ENCODE measurements around the gene ZNF516. TPM values are rescaled to one million over a fixed set of nuclear protein-coding genes. Genes with fewer than 3 reads are reported as not detected.

Gene ZNF516
- total and polyA plus RNA-seq, 2 experiments from 2014 or later, result 17.0 to 78.6 TPM

DNA sequence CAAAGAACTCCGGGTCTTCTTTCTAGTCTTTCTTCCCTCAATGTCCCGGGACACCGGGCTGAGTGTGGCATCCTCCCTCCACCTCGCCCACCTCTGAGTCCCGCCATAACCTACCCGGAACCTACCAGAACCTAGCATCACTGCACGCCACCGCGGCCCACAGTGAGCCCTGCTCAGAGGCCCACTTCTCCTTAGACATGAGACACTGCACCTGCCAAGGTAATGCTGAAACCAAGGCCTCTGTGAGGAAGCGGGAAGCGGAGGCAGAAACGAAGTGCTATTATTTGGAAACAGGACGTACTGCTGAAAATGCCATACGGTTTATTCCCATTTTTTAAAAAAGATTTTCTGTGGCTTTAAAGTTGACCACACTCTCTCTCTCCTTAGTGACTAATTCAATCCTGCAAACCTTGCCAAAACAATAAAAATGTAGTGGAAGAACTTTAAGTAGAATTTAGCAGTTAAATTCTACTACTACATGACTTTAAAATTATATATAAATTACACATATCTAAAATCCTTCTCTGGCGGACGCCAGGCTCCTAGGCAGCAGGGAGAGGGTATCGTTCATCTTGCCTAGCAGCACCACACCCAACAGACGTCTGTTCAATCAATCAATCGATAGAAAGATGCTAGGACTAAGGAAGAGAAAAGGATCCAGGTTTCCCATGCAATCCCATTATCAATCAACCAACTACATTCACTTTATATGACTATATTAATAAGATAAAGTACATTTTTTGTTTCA lies 82.0 kb downstream of the ZNF516 start:
- H3K27ac ChIP-seq, result no peak overlapping the region
- no peaks in the 10 kb centered on the region for H3K9me3 ChIP-seq (ENCODE audit: low read depth)
- H3K4me1 ChIP-seq (ENCODE audit: low read depth), result peaks cover 31% of the 10 kb centered on the region
- H3K4me3 ChIP-seq, result no peak overlapping the region
- peak in 1 of 2 donors; percentile 21 for DNase-seq (ENCODE audit: low read depth in 1 of 2, low spot score in 1 of 2)
- H3K36me3 ChIP-seq, result no peaks in the 10 kb centered on the region
- H3K27me3 ChIP-seq, result no peaks in the 10 kb centered on the region
- TF ChIP-seq, protein P1, sequence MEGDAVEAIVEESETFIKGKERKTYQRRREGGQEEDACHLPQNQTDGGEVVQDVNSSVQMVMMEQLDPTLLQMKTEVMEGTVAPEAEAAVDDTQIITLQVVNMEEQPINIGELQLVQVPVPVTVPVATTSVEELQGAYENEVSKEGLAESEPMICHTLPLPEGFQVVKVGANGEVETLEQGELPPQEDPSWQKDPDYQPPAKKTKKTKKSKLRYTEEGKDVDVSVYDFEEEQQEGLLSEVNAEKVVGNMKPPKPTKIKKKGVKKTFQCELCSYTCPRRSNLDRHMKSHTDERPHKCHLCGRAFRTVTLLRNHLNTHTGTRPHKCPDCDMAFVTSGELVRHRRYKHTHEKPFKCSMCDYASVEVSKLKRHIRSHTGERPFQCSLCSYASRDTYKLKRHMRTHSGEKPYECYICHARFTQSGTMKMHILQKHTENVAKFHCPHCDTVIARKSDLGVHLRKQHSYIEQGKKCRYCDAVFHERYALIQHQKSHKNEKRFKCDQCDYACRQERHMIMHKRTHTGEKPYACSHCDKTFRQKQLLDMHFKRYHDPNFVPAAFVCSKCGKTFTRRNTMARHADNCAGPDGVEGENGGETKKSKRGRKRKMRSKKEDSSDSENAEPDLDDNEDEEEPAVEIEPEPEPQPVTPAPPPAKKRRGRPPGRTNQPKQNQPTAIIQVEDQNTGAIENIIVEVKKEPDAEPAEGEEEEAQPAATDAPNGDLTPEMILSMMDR (IDR thresholded peaks at IDR 0.05; ENCODE audit: low read depth, low read length), result no peak

DNA sequence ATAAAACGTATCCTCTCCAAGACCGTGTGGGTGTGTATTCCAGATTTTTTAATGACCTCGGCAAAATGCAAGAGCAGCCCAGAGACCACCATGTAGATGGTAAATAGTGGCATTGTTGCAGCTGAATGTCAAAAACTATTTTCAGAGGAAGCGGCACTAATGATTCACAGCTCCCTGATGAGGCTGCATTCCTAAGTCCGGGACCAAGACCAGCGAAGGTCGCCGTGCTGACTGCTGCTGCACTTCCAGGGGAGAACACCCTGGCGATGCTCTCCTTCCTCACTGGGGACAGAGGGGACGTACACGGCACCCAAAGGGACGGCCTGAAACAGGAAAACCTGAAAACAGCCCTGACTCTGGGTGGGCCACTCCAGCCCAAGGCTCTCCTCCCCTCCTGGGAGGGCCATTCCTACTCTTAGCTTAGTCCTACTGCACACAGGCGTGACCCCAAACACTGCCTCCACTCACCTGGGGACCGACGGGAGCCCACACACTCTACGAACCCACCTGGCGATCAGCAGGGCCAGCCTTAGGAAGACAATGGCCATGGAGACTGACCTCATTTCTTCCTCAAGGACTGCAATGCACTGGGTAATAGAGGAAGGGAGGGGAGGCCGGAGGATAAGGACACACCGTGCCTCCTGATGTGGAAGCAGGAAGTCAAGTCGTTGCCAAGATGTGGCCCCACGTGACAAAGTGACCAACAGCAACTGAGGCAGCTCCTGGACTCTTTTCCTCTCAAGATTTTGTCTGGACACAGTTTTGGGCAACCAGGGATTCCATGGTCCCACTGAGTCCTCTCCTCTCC lies 82.8 kb downstream of the ZNF516 start:
- Histone ChIP-seq H3K36me3 (no peaks in the 10 kb centered on the region), H3K27ac (no peak overlapping the region), H3K4me1 (ENCODE audit: low read depth) (peaks cover 31% of the 10 kb centered on the region), H3K9me3 (ENCODE audit: low read depth) (no peaks in the 10 kb centered on the region), H3K27me3 (no peaks in the 10 kb centered on the region), H3K4me3 (no peak overlapping the region)
- peak in 1 of 2 donors; percentile 30 for DNase-seq (ENCODE audit: low read depth in 1 of 2, low spot score in 1 of 2)
- TF ChIP-seq, protein P1 (IDR thresholded peaks at IDR 0.05; ENCODE audit: low read depth, low read length), result no peak

DNA sequence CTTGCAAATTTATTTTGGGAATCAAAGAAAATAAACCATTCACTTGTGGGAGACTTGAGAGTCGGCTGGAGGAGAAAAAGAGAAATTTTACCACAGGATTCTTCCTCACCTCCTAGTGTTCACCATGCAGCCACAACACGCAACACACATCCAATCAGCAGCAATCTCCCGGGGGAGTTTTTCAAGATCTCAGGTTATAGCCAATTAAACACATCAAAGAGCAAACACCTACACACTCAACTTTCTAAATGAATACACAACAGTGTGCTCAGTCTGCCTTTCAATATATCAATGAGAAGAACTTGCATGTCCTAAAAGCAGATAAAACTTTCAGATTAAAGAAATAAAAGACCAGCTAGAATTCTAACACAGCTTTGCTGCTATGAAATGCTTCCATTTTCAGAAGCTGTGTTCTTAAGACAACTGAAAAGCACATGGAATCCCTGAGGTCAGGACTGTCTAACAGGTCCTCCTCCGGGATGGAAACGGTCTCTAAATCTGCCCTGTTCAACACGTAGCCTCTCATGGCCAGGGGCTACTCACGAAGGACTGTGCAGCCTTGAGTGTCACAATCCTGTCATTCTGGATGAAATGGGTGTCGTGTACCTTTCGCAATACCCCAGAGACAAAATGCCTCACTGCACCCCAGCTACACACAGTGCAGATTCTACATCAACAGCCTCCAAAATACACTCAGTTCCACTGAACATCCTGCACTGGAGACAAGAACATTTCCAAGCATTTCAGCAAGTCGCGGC lies 84.2 kb downstream of the ZNF516 start:
- Histone ChIP-seq H3K4me1 (ENCODE audit: low read depth) (peaks cover 24% of the 10 kb centered on the region), H3K4me3 (no peak overlapping the region), H3K36me3 (no peaks in the 10 kb centered on the region), H3K27me3 (no peaks in the 10 kb centered on the region), H3K9me3 (ENCODE audit: low read depth) (no peaks in the 10 kb centered on the region), H3K27ac (no peak overlapping the region)
- TF ChIP-seq, protein P1 (IDR thresholded peaks at IDR 0.05; ENCODE audit: low read depth, low read length), result no peak
- DNase-seq (ENCODE audit: low read depth in 1 of 2, low spot score in 1 of 2), result no peak

DNA sequence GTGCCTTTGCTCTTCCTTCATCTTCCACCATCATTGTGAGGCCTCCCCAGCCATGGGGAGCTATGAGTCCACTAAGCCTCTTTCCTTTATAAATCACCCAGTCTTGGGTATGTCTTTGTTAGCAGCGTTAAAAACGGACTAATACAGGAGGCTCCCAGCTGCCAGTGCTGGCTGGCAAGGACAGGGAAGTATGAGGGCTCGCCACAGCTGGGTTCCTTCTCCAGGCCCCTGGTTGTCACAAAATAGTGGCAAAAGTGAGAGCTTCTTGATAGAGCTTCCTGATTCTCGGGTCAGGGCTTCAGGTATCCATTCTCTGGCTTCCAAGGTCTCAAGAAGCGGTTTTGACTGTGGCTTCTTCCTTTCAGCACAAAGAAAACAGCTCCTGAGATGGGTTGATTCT lies 85.0 kb downstream of the ZNF516 start:
- H3K9me3 ChIP-seq (ENCODE audit: low read depth), result no peaks in the 10 kb centered on the region
- no peaks in the 10 kb centered on the region for H3K27me3 ChIP-seq
- TF ChIP-seq, protein P1 (IDR thresholded peaks at IDR 0.05; ENCODE audit: low read depth, low read length), result no peak
- H3K36me3 ChIP-seq, result no peaks in the 10 kb centered on the region
- H3K4me3 ChIP-seq, result no peak overlapping the region
- peaks cover 16% of the 10 kb centered on the region for H3K4me1 ChIP-seq (ENCODE audit: low read depth)
- no peak overlapping the region for H3K27ac ChIP-seq
- DNase-seq (ENCODE audit: low read depth in 1 of 2, low spot score in 1 of 2), result no peak

DNA sequence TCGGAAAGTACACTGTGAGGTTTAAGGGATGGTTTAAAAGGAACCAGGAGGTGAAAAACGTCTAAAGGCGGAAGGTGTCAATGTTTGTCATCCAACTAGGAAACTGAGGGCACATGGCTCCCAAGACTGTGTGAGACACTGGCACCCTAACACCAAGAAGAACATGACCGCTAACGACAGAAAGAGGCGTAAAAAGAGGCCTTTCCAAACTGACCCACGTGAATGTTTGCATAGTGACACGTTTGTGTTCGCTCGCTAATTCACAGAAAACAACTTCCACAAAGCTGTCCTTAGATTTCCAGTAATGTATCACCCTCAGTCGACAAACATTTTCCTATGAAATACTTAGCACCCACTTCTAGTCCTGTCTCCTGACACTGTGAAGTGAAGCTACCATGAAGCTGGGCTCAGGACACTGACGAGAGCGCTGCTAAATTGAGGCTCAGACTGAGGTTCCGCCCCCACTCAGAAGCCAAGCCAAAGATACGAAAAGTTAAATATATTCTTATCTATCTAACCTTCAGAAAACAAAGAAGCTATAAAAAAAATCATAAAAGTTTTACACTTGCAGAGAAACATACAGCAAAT lies 86.5 kb downstream of the ZNF516 start:
- Histone ChIP-seq H3K27ac (no peak overlapping the region), H3K9me3 (ENCODE audit: low read depth) (no peaks in the 10 kb centered on the region)

More for the DNA sequence above, 86.5 kb downstream of the ZNF516 start:
- peaks cover 12% of the 10 kb centered on the region for H3K4me1 ChIP-seq (ENCODE audit: low read depth)
- no peak for DNase-seq (ENCODE audit: low read depth in 1 of 2, low spot score in 1 of 2)
- H3K27me3 ChIP-seq, result no peaks in the 10 kb centered on the region
- H3K4me3 ChIP-seq, result no peak overlapping the region
- H3K36me3 ChIP-seq, result no peaks in the 10 kb centered on the region
- TF ChIP-seq, protein P1 (IDR thresholded peaks at IDR 0.05; ENCODE audit: low read depth, low read length), result no peak
